Suprapubic skin (tissue), 4 donors: ENCODE results near the gene OPN3.

ENCODE experiments used
- EP300 ChIP-seq: sonication (generic); formaldehyde crosslinking; IDR thresholded peaks from one replicate; pipeline ENCODE4 v1.6.1; 2017; ENCODE audit warnings: antibody characterized with exemption
- POLR2AphosphoS5 ChIP-seq, 3 donors: sonication (generic); formaldehyde crosslinking; IDR thresholded peaks; one replicate each; pipeline ENCODE4 v1.6.1; 2017; ENCODE audit warnings: antibody characterized with exemption in 3 of 3
- TF ChIP-seq, protein P1 (sequence below), 2 donors: fragments of 200-600 bp in 1 of 2; fragments of 450-650 bp in 1 of 2; sonication (generic) in 1 of 2; IDR thresholded peaks; one replicate each; pipeline ENCODE4 v1.5.1; 2016 to 2019; ENCODE audit warnings: antibody characterized with exemption in 2 of 2, mild to moderate bottlenecking in 1 of 2, moderate library complexity in 1 of 2

GRCh38 chr1:241557031-241557430, 83.1 kb downstream of the OPN3 start:
- TF ChIP-seq, protein P1, sequence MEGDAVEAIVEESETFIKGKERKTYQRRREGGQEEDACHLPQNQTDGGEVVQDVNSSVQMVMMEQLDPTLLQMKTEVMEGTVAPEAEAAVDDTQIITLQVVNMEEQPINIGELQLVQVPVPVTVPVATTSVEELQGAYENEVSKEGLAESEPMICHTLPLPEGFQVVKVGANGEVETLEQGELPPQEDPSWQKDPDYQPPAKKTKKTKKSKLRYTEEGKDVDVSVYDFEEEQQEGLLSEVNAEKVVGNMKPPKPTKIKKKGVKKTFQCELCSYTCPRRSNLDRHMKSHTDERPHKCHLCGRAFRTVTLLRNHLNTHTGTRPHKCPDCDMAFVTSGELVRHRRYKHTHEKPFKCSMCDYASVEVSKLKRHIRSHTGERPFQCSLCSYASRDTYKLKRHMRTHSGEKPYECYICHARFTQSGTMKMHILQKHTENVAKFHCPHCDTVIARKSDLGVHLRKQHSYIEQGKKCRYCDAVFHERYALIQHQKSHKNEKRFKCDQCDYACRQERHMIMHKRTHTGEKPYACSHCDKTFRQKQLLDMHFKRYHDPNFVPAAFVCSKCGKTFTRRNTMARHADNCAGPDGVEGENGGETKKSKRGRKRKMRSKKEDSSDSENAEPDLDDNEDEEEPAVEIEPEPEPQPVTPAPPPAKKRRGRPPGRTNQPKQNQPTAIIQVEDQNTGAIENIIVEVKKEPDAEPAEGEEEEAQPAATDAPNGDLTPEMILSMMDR (IDR thresholded peaks at IDR 0.05), result no peak
- no peak for TF ChIP-seq EP300
- no peak for TF ChIP-seq POLR2AphosphoS5 (IDR thresholded peaks at IDR 0.05)
